ENCODE data around the gene CYFIP1. TPM values are rescaled to one million over a fixed set of nuclear protein-coding genes. Genes with fewer than 3 reads are reported as not detected.

Gene CYFIP1
- total and polyA plus RNA-seq, 2 of the 8 experiments (the other 6 are each of a cell fraction or from before 2014, with no cell fraction given), result 38.6 to 81.7 TPM

DNA sequence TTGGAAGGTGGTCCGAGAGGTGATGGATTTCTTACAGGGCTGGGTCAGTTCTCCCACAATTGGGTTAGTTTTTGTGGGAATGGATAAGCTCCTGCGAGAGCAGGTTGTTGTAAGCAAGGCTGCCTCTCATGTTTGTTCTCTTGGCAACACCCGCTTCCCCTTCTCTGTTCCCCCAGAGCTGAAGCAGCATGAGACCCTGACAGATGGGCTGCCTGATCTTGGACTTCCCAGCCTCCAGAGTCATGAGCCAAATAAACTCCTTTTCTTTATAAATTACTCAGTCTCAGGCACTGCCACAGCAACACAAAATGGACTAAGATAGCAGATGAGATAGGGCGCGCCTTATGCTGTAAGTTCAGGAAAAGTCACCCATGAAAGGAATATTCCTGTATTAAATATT is 103.1 kb downstream of the CYFIP1 start:
- Histone ChIP-seq H3K18ac (ENCODE audit: extremely low read depth, low read length) (no peak overlapping the region), H4K20me1 (replicated peaks in 1 of 2; ENCODE audit: control insufficient read depth in 1 of 2, insufficient read depth in 2 of 2, low read length in 2 of 2) (no peaks in the 10 kb centered on the region), H3K4me3 (ENCODE audit: extremely low read depth in 1 of 4, insufficient read depth in 2 of 4, low read depth in 3 of 4, low read length in 4 of 4) (no peak overlapping the region), H4K91ac (replicated peaks; ENCODE audit: insufficient read length, low read length) (no peak overlapping the region), H3K23me2 (ENCODE audit: low read depth, low read length) (no peaks in the 10 kb centered on the region), H2BK20ac (ENCODE audit: low read length) (no peak overlapping the region), H2BK15ac (ENCODE audit: low read length) (no peak overlapping the region), H3K27ac (ENCODE audit: low read depth, low read length) (no peak overlapping the region), H3K79me1 (ENCODE audit: low read depth, low read length) (no peaks in the 10 kb centered on the region; the same call in 1 of the 2 replicates), H2BK120ac (replicated peaks; ENCODE audit: low read depth, low read length) (no peak overlapping the region), H2AK5ac (ENCODE audit: low read depth, low read length) (no peak overlapping the region), H3K23ac (ENCODE audit: insufficient read length) (no peak overlapping the region), H2AFZ (ENCODE audit: low read length) (no peak overlapping the region), H2BK5ac (ENCODE audit: low read depth, low read length) (no peak overlapping the region), H3K4ac (replicated peaks; ENCODE audit: insufficient read length, low read depth, low read length) (no peak overlapping the region), H3K4me1 (replicated peaks in 1 of 4; ENCODE audit: control insufficient read depth in 3 of 4, insufficient read depth in 4 of 4, low read length in 3 of 4) (peaks cover 0 to 6% (median 5%) of the 10 kb centered on the region in 4 experiments; a peak in 4 of 7 replicates), H4K5ac (ENCODE audit: insufficient read length, low read depth, low read length) (no peak overlapping the region), H4K8ac (ENCODE audit: extremely low read depth, insufficient read depth, low read length) (no peak overlapping the region), H3K79me2 (ENCODE audit: control insufficient read depth in 1 of 2, insufficient read depth in 2 of 2, low read length in 2 of 2) (no peaks in the 10 kb centered on the region), H2BK12ac (ENCODE audit: low read depth, low read length) (no peak overlapping the region), H3K4me2 (ENCODE audit: insufficient read depth in 1 of 2, low read depth in 2 of 2, low read length in 2 of 2) (no peak overlapping the region), H3K56ac (replicated peaks; ENCODE audit: insufficient read length, low read depth, low read length) (no peak overlapping the region), H3K9me3 (ENCODE audit: insufficient read depth in 2 of 2, low read depth in 1 of 2, low read length in 1 of 2) (no peaks in the 10 kb centered on the region; a peak in 1 of 4 replicates), H3K9ac (replicated peaks in 1 of 4; ENCODE audit: extremely low read depth in 1 of 4, low read depth in 3 of 4, low read length in 3 of 4) (no peak overlapping the region), H3K27me3 (replicated peaks in 1 of 4; ENCODE audit: control insufficient read depth in 3 of 4, extremely low read depth in 1 of 4, insufficient read depth in 3 of 4, low read length in 3 of 4) (no peaks in the 10 kb centered on the region), H3K14ac (ENCODE audit: insufficient read length) (no peak overlapping the region), H3K36me3 (ENCODE audit: control insufficient read depth in 2 of 4, insufficient read depth in 4 of 4, low read length in 3 of 4) (peaks cover 4 to 6% (median 5%) of the 10 kb centered on the region in 4 experiments; a peak in 7 of 8 replicates)
- POLR2A ChIA-PET (ENCODE audit: partially characterized antibody), result no interaction called here
- no peak for DNase-seq (ENCODE audit: low read depth in 1 of 2, low spot score in 2 of 2)
- 91% methylated on average over 5 of the region's 5 CpGs; no CpG with 5 or more reads in 1 of the 2 experiments for WGBS, 2 experiments (ENCODE audit: extremely low coverage in 1 of 2, insufficient coverage in 1 of 2, insufficient read length in 1 of 2, insufficient replicate concordance in 2 of 2, low coverage in 1 of 2, low lambda C conversion rate in 2 of 2, missing lambda C conversion rate in 1 of 2)
- CTCF ChIA-PET (ENCODE audit: partially characterized antibody), result interaction anchor here (0.6 to 1.2 kb wide), 3 partner anchors 18 to 87 kb away, joined by 3 to 4 read pairs (median 3); no protein-coding TSS in a partner anchor
- no peak for FAIRE-seq
- TF ChIP-seq SP4 (IDR thresholded peaks at IDR 0.05; ENCODE audit: low read length), result no peak
- TF ChIP-seq POLR2A (IDR thresholded peaks at IDR 0.05; ENCODE audit: control extremely low read depth in 1 of 2, low read depth in 2 of 2, low read length in 2 of 2), result no peak
- no peak for TF ChIP-seq CBX8 (IDR thresholded peaks at IDR 0.05; ENCODE audit: borderline replicate concordance, low read depth, low read length)
- TF ChIP-seq, protein P1, sequence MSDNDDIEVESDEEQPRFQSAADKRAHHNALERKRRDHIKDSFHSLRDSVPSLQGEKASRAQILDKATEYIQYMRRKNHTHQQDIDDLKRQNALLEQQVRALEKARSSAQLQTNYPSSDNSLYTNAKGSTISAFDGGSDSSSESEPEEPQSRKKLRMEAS (IDR thresholded peaks at IDR 0.05), result no peak
- TF ChIP-seq CHD2 (IDR thresholded peaks at IDR 0.05; ENCODE audit: low read length), result no peak
- no peak for TF ChIP-seq ASH2L (IDR thresholded peaks at IDR 0.05; ENCODE audit: low read length)
- no peak for TF ChIP-seq JUN (IDR thresholded peaks at IDR 0.05; ENCODE audit: low read depth, low read length)
- TF ChIP-seq GTF2F1 (IDR thresholded peaks at IDR 0.05; ENCODE audit: borderline replicate concordance, low read depth, low read length), result no peak
- no peak for TF ChIP-seq SAP30 (IDR thresholded peaks at IDR 0.05; ENCODE audit: insufficient read depth, insufficient replicate concordance, low read length)
- no peak for TF ChIP-seq RFX5 (IDR thresholded peaks at IDR 0.05; ENCODE audit: borderline replicate concordance, low read depth, low read length)
- TF ChIP-seq SP2 (IDR thresholded peaks at IDR 0.05; ENCODE audit: low read length), result no peak
- TF ChIP-seq GABPA (IDR thresholded peaks at IDR 0.05; ENCODE audit: borderline replicate concordance, insufficient read depth, low read length), result no peak
- TF ChIP-seq PHF8 (conservative IDR thresholded peaks at IDR 0.05; ENCODE audit: low read depth, low read length), result no peak
- TF ChIP-seq, protein P2, sequence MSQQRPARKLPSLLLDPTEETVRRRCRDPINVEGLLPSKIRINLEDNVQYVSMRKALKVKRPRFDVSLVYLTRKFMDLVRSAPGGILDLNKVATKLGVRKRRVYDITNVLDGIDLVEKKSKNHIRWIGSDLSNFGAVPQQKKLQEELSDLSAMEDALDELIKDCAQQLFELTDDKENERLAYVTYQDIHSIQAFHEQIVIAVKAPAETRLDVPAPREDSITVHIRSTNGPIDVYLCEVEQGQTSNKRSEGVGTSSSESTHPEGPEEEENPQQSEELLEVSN (IDR thresholded peaks at IDR 0.05), result no peak

Data from H1 (cell line).